Stimulated activated CD8-positive, alpha-beta memory T cell treated with anti-CD3 and anti-CD28 coated beads, Interleukin-7, amount 100 ng/mL, for 4 hours (primary cell): Measurements from ENCODE around the gene DUSP5.
A peak's percentile ranks its signal among the peaks of the same experiment; 100 is the strongest.
"Not testable (repeated sequence)": the region's sequence is repeated elsewhere in the genome, so short reads cannot be mapped to it uniquely, and the experiment has no call there.

Source experiments
- DNase-seq, 2 donors: peaks; one replicate each; pipeline ENCODE4 v3.0.0-alpha.2; 2020; ENCODE audit warnings: low read depth in 2 of 2

Gene DUSP5, protein sequence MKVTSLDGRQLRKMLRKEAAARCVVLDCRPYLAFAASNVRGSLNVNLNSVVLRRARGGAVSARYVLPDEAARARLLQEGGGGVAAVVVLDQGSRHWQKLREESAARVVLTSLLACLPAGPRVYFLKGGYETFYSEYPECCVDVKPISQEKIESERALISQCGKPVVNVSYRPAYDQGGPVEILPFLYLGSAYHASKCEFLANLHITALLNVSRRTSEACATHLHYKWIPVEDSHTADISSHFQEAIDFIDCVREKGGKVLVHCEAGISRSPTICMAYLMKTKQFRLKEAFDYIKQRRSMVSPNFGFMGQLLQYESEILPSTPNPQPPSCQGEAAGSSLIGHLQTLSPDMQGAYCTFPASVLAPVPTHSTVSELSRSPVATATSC

GRCh38 chr10:110497438-110498086 is at the start of gene DUSP5:
DUSP5 (plus strand) TSS chr10:110497907; CDS start chr10:110498122, 215 bp downstream.
- peak; percentile 86 to 90 for DNase-seq

DNA sequence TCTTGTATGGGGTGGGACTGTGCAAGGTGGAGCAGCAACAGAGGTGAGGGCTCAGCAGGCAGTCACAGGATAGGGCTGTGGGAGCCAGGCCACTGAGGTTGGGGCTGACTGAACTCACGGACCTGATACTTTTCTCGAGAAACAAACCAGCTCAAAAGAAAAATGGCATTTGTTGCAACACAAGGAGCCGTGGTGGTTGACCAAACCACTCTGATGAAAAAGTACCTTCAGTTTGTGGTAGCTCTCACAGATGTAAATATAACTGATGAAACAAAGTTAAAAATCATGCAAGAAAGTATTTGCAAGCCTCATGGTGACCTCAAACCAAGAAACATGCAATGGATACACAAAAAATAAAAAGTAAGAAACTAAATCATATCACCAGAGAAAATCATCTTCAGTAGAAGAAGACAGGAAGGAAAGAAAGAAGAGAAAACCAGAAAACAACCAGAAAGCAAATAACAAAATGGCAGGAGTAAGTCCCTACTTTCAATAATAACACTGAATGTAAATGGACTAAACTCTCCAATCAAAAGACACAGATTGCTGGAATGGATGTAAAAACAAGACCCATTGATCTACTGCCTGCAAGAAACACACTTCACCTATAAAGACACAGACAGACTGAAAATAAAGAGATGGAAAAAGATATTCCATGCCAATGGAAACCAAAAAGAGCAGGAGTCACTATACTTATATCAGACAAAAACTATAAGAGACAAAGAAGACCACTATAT is 48.9 kb upstream of the DUSP5 start:
- no peak for DNase-seq

DNA sequence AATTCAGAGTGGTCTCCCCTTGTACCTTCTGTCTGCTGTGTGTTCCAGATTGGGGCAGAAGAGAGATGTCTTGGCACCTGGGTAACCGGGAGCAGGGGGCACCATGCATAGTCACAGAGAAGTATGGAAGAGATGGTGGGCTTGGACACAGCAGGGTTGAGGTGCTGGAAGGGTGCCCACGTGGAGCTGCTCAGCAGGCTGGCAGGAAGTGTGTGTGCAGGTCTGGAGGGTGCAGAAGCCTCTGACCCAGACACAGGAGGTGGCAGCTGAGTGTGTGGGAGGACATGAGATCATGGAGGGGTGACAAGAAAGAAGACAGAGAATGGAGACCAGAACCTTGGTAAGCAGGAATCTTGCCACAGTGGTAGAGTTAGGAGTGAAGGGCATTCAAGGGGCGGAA is 42.3 kb upstream of the DUSP5 start:
- DNase-seq = peak; percentile 23 to 38

DNA sequence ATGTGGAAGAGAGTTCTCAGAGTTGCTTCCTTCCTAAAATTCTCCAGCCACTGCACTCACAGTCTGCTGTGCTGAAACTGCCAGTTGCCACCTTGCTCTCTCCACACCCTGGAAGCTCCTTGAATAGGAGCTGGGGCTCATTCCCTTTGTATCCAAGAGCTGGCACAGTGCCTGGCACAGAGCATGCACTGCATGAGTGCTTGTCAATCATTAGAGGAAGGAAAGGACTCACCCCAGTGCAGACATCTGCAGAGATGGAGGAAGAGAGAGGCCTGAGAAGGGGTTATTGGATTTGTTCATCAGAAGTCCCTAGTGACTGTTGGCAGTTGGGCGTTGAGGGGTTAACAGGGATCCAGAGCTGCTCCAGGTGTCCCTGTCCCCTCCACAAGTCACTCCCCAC is 41.7 kb upstream of the DUSP5 start:
- DNase-seq = no peak

DNA sequence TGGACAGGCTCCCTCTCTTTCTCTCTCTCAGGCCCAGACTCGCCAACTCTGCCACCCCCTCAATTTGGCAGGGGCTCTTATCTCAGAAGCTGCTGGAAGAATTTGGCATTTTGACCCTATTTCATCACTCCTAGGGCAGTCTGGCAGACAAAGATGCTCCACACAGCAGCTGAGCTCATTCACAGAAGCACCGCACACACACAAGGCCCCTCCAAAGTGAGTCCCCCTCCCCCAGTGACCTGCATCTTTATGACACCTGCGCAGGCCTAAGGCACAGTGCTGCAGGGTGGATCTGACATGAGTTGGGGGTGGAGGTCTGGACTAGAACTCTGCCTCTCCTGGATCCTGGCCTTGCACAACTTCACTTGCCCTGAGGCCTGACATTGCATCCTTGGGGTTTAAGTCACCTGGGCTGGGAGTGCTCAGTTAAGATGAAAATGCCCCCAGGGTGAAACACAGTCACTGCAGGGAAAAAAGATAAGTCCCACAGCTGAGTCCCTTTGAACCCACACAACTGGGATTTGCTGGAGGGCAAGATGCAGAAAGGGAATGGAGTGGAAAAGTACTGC is 41.1 kb upstream of the DUSP5 start:
- DNase-seq = no peak

GRCh38 chr10:110457851-110458250 is 39.9 kb upstream of the DUSP5 start:
- no peak for DNase-seq

GRCh38 chr10:110458266-110458920 is 39.3 kb upstream of the DUSP5 start:
- DNase-seq = no peak

- no peak for DNase-seq
These were observed 38.1 kb upstream of the DUSP5 start for GRCh38 chr10:110459600-110459999.

DNA sequence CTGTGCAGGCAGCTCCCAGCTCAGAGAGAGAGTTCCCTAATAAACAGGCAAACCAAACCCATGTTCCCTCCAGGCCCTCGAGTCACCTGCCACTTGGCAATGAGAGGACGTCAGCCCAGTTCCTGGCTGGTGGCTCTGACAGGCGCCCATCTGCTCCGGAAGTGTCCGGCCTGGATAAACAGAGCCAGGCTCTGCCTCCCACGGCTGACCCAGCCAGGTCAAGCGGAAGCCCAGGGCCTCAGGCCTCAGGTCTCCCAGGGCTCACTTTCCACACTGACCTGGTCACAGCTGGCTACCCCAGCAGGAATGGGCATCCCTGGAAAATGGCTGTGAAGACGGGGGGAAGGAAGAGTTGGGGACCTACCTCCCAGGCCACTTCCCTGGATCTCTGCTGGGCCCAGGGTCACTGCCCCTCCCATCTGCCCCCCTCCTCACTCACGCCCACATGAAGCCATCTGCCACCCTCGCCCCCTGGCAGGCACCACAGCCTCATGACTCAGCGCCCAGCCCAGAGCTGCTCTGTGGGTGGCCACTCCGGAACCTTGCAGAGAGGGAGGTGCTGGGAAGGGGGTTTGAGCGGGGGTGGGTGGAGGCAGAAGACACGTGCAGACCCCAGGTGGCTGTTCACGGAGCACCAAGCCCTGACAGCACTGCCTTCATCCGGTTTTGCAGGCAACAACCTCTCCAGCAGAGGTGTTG is 37.4 kb upstream of the DUSP5 start:
- peak; percentile 64 to 74 for DNase-seq

GRCh38 chr10:110461088-110461487 is 36.6 kb upstream of the DUSP5 start:
- DNase-seq = no peak

- no peak for DNase-seq
These were observed 36.2 kb upstream of the DUSP5 start for GRCh38 chr10:110461530-110461929.

- DNase-seq = no peak
These were observed 35.3 kb upstream of the DUSP5 start for GRCh38 chr10:110462166-110463095.

DNA sequence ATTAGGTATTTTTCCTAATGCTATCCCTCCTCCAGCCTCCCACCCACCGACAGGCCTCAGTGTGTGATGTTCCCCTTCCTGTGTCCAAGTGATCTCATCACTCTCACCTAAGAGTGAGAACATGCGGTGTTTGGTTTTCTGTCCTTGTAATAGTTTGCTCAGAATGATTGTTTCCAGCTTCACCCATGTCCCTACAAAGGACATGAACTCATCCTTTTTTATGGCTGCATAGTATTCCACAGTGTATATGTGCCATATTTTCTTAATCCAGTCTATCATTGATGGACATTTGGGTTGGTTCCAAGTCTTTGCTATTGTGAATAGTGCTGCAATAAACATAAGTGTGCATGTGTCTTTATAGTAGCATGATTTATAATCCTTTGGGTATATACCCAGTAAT is 29.4 kb upstream of the DUSP5 start:
- not testable (repeated sequence) for DNase-seq

GRCh38 chr10:110470541-110470940 is 27.2 kb upstream of the DUSP5 start:
- DNase-seq = not testable (repeated sequence)

- no peak for DNase-seq
These were observed 26.1 kb upstream of the DUSP5 start for GRCh38 chr10:110471566-110472139.

DNA sequence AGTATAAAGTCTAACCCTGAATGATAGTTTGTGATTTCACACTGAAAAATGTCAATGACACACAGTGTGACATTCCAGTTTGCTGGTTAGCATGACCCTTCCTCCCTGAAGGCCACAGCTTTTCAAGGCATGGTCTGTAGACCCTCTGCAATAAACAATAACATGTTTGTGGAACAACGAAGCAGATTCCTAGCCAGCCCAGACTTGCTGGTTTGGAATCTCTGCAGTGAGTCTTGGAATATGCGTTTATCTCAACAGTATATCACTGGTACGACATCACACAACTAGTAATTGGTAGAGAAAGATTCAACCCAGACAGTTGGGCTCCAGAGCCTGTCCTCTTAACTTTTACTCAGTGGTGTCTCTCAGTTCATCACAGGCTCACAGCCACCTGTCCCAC is 23.7 kb upstream of the DUSP5 start:
- DNase-seq = no peak

- no peak for DNase-seq
These were observed 22.9 kb upstream of the DUSP5 start for GRCh38 chr10:110474826-110475225.

DNA sequence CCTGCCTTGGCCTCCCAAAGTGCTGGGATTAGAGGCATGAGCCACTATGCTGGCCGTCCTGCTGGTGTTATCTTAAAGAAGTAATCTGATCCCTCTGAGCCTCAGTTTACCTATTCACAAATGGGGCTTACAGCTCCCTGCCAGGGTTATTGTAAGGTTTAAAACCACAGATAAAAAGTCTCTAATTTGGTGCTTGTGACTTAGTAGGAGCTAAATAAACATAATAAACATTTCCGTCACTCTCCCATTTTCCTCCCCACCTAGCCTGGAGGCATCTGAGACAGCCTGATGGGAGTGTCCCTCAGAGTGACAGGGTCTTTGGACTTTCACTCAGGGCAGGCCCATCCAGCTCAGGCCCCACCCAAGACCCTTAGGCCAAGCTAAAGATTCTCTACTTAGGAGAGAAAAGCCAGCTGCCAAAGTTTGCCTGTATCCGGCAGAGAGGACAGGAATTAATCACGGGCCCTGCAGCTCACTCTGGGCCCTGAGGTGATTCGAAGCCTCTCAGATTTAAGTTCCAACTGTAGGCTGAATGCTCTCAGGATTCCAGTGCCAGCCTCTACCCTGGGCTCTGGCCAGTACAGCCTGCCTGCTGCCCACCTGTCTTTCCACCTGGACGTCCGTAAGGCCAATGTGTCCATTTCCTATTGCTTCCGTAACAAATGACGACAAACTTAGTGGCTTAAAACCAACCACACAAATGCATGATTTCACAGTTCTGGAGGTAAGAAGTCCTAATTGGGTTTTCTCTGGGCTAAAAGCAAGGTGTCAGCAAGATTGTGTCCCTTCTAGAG is 21.8 kb upstream of the DUSP5 start:
- DNase-seq = no peak

- no peak for DNase-seq
These were observed 18.0 kb upstream of the DUSP5 start for GRCh38 chr10:110479710-110480109.
